Thyroid gland (tissue), 4 donors: ENCODE results near the gene ARHGAP10. TPM values are rescaled to one million over a fixed set of nuclear protein-coding genes. Genes with fewer than 3 reads are reported as not detected.

Experiments used
- DNase-seq, 2 donors: peaks; one replicate each; pipeline ENCODE4 v3.0.0-alpha.2; 2019
- H3K27ac ChIP-seq, 3 donors: fragments of 200-600 bp; sonication (generic); 1 replicate in 2 of 3; 2 replicates in 1 of 3; pipeline ENCODE4 v1.5.1; 2016 to 2019; ENCODE audit warnings: mild to moderate bottlenecking in 1 of 3, moderate library complexity in 1 of 3
- H3K27me3 ChIP-seq: fragments of 200-600 bp; sonication (generic); one replicate; pipeline ENCODE4 v1.5.1; 2019
- H3K36me3 ChIP-seq, 2 donors: fragments of 200-600 bp; sonication (generic); one replicate each; pipeline ENCODE4 v1.5.1; 2016 to 2019
- H3K4me1 ChIP-seq, 2 donors: fragments of 200-600 bp; sonication (generic); one replicate each; pipeline ENCODE4 v1.5.1; 2017 to 2019
- H3K4me3 ChIP-seq, 3 donors: fragments of 200-600 bp; sonication (generic); replicated peaks in 1 of 3; 1 replicate in 2 of 3; 2 replicates in 1 of 3; pipeline ENCODE4 v1.5.1; 2016; ENCODE audit warnings: mild to moderate bottlenecking in 1 of 3
- H3K9me3 ChIP-seq: fragments of 200-600 bp; sonication (generic); one replicate; pipeline ENCODE4 v1.5.1; 2017
- POLR2A ChIP-seq, 2 donors: fragments of 450-650 bp; IDR thresholded peaks; one replicate each; pipeline ENCODE4 v1.6.1; 2017; ENCODE audit warnings: antibody characterized with exemption in 2 of 2, mild to moderate bottlenecking in 2 of 2, moderate library complexity in 1 of 2
- WGBS, 2 donors: methylation state at CpG; one replicate each; pipeline ENCODE4 v1.1.5; 2017; 5-methylcytosine and 5-hydroxymethylcytosine counted together
- intact Hi-C: fragments of 100-400 bp; cut with DNase I; formaldehyde crosslinking; loops from one replicate; pipeline ENCODE4 v1.15.1; 2023
- total RNA-seq, 4 donors: library from RNA; depleted of rRNA; stranded (reverse); fragments of >200 nt; gene quantifications; one replicate each; pipeline ENCODE4 v1.2.3, GENCODE V29; 2016
- TF ChIP-seq, protein P1 (sequence below), 6 experiments: fragments of 200-600 bp in 3 of 6; fragments of 450-650 bp in 3 of 6; sonication (generic) in 3 of 6; IDR thresholded peaks; one replicate each; pipeline ENCODE4 v1.5.1; 2016 to 2019; ENCODE audit warnings: antibody characterized with exemption in 6 of 6, mild to moderate bottlenecking in 2 of 6, inconsistent platforms in 1 of 6, moderate library complexity in 1 of 6

The ARHGAP10 gene
- total RNA-seq, 4 donors from 2014 or later: 39.5 to 78.4 (median 42.0) TPM

DNA sequence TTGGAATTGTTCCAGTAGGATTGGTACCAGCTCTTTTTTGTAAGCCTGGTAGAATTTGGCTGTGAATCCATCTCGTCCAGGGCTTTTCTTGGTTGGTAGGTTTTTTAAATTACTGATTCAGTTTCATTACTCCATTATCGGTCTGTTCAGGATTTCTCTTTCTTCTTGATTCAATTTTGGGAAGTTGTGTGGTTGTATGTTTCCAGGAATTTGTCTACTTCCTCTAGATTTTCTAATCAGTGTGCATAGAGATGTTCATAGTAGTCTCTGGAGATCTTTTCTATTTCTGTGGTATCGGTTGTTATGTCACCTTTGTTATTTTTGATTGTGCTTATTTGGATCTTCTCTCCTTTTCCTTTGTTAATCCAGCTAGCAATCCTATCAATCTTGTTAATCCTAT is 248.7 kb downstream of the ARHGAP10 start:
- intact Hi-C loops: no loop called here
- TF ChIP-seq, protein P1, sequence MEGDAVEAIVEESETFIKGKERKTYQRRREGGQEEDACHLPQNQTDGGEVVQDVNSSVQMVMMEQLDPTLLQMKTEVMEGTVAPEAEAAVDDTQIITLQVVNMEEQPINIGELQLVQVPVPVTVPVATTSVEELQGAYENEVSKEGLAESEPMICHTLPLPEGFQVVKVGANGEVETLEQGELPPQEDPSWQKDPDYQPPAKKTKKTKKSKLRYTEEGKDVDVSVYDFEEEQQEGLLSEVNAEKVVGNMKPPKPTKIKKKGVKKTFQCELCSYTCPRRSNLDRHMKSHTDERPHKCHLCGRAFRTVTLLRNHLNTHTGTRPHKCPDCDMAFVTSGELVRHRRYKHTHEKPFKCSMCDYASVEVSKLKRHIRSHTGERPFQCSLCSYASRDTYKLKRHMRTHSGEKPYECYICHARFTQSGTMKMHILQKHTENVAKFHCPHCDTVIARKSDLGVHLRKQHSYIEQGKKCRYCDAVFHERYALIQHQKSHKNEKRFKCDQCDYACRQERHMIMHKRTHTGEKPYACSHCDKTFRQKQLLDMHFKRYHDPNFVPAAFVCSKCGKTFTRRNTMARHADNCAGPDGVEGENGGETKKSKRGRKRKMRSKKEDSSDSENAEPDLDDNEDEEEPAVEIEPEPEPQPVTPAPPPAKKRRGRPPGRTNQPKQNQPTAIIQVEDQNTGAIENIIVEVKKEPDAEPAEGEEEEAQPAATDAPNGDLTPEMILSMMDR (IDR thresholded peaks at IDR 0.05): no peak
- no peak for TF ChIP-seq POLR2A (IDR thresholded peaks at IDR 0.05)
- 79 to 86% methylated on average over 3 of the region's 3 CpGs for WGBS, 2 donors
- Histone ChIP-seq H3K27ac (no peak overlapping the region), H3K4me3 (no peak overlapping the region), H3K27me3 (no peaks in the 10 kb centered on the region), H3K36me3 (no peaks in the 10 kb centered on the region), H3K9me3 (no peaks in the 10 kb centered on the region), H3K4me1 (peaks cover 3 to 4% of the 10 kb centered on the region in 2 donors)
- no peak for DNase-seq

DNA sequence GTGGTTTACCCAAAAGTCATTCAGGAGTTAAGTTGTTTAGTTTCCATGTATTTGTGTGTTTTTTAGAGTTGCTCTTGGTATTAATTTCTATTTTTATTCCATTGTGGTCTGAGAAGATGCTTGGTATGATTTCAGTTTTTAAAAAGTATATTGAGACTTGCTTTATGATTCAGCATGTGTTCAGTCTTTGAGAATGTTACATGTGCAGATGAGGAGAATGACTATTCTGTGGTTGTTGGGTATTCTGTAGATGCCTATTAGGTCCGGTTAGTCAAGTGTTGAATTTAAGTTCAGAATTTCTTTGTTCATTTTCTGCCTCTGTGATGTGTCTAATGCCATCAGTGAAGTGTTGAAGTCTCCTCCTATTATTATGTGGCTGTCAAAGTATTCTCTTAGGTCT is 249.4 kb downstream of the ARHGAP10 start:
- Histone ChIP-seq H3K27ac (no peak overlapping the region), H3K4me1 (peaks cover under 1 to 3% of the 10 kb centered on the region in 2 donors), H3K4me3 (no peak overlapping the region), H3K9me3 (no peaks in the 10 kb centered on the region), H3K36me3 (no peaks in the 10 kb centered on the region), H3K27me3 (no peaks in the 10 kb centered on the region)
- intact Hi-C loops: no loop called here
- no peak for DNase-seq
- TF ChIP-seq, protein P1 (IDR thresholded peaks at IDR 0.05): no peak
- TF ChIP-seq POLR2A (IDR thresholded peaks at IDR 0.05): no peak
- 96 to 97% methylated on average over 1 of the region's 1 CpG for WGBS, 2 donors

DNA sequence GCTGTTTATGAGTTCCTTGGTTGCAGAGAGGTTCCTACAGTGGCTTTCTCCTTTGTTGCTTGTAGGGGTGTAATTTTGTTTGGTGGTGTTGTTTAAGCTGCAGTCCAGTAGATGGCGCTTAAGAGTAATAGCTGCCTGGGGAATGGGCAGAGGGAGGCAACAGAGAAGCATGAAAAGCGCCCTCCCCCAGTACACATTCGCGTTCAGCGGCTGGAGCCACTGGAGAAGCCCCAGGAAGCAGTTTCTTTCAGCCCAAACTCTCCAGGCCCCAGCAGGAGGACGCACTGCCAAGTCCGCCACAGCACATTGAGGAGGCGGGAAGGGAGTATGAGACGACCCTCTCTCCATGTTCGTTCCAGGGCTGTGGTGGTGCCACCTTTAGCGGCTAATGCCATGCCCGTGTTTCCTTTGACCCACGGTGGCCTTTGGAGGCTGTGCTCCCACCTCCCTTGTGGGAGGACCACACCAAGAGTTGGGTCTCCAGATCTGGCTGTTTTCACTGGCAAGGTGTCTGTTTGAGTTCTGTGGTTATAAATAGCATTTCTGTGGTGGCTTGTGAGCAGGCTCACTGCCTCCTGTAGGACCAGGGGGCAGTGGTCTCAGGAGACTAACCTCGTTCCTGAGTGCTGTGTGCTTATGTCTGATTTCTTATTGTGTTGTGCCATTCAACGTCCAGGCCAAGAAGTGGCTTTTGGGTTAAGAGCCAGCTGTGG is 252.3 kb downstream of the ARHGAP10 start:
- Histone ChIP-seq H3K27me3 (no peaks in the 10 kb centered on the region), H3K4me1 (peaks cover 0 to 5% of the 10 kb centered on the region in 2 donors), H3K36me3 (no peaks in the 10 kb centered on the region), H3K4me3 (no peak overlapping the region), H3K9me3 (no peaks in the 10 kb centered on the region), H3K27ac (no peak overlapping the region)
- TF ChIP-seq POLR2A (IDR thresholded peaks at IDR 0.05): no peak
- TF ChIP-seq, protein P1 (IDR thresholded peaks at IDR 0.05): peak in 5 of 6 experiments; percentile 19 to 58 (median 45)
- intact Hi-C loops: no loop called here
- peak in 1 of 2 donors; percentile 23 for DNase-seq
- WGBS, 2 donors: 66 to 74% methylated on average over 10 to 15 of the region's 15 CpGs

DNA sequence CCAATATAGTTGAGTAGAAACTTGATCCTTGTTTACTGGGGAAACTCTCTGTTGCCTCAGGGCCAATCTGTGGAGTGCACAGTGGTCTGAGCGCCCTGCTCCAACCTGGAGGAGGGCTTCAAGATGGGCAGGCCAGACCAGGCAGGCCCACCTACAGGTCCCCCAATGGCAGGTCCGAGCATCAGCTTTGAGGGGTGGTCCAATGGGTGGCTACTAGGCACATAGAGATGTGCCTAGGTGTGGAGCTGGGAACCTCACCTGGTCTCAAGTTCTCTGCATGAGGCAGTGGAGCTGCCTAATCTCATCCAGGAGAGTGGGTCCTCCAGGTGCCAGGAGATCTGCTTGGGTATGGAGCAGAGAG is 252.9 kb downstream of the ARHGAP10 start:
- no peaks in the 10 kb centered on the region for H3K9me3 ChIP-seq
- no peaks in the 10 kb centered on the region for H3K36me3 ChIP-seq

DNA sequence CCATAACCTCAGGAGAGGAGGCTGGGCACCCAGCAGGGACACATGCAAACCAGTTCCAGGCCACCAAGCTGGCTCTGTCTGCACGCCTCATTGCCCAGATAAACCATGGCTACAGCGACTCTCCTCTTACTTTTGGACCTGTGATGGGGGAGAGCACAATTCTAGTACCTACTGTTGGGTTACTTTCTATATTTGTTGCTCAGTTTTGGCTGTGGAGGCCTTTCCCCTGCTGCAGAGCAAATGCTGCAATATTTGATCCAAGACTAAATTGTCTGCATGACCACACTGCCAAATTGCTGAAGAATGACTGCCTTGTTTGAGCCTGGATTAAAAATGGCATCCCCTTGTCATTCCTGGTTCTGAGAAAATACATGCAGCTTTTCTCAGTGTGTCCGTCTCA is 253.5 kb downstream of the ARHGAP10 start:
- Histone ChIP-seq H3K4me3 (no peak overlapping the region), H3K9me3 (no peaks in the 10 kb centered on the region), H3K36me3 (no peaks in the 10 kb centered on the region), H3K27ac (no peak overlapping the region), H3K27me3 (no peaks in the 10 kb centered on the region), H3K4me1 (peaks cover 0 to 5% of the 10 kb centered on the region in 2 donors)
- 87 to 90% methylated on average over 3 of the region's 3 CpGs for WGBS, 2 donors
- no peak for DNase-seq
- intact Hi-C loops: no loop called here
- no peak for TF ChIP-seq POLR2A (IDR thresholded peaks at IDR 0.05)
- TF ChIP-seq, protein P1 (IDR thresholded peaks at IDR 0.05): no peak

More for the DNA sequence above, 252.9 kb downstream of the ARHGAP10 start:
- DNase-seq: no peak
- Histone ChIP-seq H3K27me3 (no peaks in the 10 kb centered on the region), H3K4me1 (peaks cover 0 to 5% of the 10 kb centered on the region in 2 donors), H3K27ac (no peak overlapping the region), H3K4me3 (no peak overlapping the region)
- intact Hi-C loops: no loop called here
- TF ChIP-seq POLR2A (IDR thresholded peaks at IDR 0.05): no peak
- TF ChIP-seq, protein P1 (IDR thresholded peaks at IDR 0.05): no peak
- 88 to 100% methylated on average over 2 of the region's 2 CpGs for WGBS, 2 donors
